GM18505 (cell line): ENCODE measurements around the gene SPINT2.
"Not testable (repeated sequence)": the region's sequence is repeated elsewhere in the genome, so short reads cannot be mapped to it uniquely, and the experiment has no call there.

Experiments used
- ATAC-seq: cut with Tn5 transposase; IDR thresholded peaks from one replicate; pipeline ENCODE4 v1.9.1; 2021; ENCODE audit not compliant: unreplicated experiment
- POLR2A ChIP-seq: IDR thresholded peaks from 4 replicates; pipeline ENCODE4 v1.6.1; 2011; ENCODE audit warnings: borderline replicate concordance; ENCODE audit not compliant: insufficient read depth, insufficient read length; ENCODE audit errors: extremely low read depth

SPINT2 gene

DNA sequence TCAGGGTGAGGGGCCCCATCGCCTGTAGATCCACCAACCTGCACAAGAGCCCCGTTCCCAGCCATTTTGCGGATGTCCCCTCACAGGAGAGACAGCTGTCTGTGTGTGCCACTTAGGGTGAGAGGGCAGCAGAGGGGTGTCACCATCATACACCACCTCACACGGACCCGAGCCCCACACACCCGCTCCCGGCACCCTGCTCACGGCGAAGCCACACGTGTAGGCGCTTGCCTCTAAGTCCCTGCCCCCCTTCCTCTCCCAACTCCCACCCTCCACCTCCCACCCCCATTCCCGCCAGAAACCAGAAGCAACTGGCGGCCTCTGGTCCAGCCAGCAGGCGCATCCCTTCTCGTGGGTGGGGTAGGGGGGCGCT lies 36.4 kb upstream of the SPINT2 start:
- ATAC-seq = no peak

DNA sequence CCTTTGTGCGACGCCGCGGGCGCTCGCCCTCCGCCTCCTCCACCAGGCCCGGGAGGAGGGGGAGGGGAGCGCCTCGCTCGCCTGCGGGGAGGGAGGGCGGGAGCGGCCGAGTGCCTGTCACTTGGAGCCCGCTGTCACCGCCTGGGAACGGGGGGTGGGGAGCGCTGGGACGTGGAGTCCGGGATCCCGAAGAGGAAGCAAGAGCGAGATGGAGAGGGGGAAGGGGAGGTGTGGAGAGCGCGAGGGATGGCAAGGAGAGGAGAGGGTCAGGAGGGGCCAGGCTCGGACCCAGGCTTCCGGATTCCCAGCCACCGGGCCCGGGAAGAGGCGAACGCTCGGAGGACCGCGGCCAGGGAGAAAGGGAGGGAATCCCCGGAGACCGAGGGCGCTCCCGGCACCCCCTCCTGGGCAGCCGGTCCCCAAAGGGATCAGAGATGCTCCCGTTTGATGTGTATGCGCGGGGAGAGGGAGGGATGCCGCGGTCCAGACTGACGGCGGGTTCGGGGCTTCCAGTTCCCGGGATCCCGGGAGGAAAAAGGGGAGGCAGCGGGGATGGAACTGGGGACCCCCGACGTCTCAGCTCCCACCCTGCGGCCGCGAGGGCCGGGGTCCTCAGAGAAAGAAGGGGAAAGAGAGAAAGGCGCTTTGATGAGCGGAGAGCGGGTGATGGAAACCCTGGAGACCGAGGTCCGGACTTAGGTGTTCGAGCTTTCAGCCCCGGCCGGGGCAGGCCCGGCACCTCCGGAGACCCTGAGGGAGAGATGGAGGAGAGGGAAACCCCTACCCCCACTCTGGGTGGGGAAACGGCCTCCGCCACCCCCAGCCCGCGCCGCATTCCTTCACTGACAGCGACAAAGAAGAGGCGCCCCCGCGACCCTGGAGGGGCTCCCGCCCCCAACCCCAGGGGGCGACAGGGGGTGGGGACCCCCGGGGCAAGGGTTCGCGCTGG lies 35.6 kb upstream of the SPINT2 start:
- TF ChIP-seq POLR2A = no peak
- ATAC-seq = no peak

More for the DNA sequence above, 36.4 kb upstream of the SPINT2 start:
- TF ChIP-seq POLR2A = no peak

DNA sequence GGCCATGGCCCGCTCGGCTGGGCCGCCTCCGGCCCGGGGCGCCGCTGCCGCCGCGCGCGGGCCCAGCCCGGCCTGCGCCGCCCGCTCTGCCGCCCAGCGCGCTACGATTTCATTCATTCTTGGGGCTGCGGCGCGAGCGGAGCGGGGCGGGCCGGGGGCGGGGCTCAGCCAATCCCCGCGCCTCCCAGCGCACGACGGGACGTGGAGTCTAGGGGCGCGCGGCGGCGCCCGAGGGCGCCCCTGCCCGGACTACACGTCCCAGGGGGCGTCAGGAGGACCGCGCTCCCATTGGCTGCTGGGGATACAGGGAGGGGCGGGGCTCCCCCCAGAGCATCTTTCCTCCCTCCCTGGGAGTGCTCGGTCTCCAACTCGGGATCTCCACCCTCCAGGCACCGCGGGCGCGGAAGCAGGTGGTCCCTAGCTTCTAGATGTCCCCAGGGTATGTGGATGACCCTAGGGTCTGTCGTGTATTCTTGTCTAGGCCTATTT lies 34.7 kb upstream of the SPINT2 start:
- ATAC-seq = peak; percentile 79
- TF ChIP-seq POLR2A = no peak

DNA sequence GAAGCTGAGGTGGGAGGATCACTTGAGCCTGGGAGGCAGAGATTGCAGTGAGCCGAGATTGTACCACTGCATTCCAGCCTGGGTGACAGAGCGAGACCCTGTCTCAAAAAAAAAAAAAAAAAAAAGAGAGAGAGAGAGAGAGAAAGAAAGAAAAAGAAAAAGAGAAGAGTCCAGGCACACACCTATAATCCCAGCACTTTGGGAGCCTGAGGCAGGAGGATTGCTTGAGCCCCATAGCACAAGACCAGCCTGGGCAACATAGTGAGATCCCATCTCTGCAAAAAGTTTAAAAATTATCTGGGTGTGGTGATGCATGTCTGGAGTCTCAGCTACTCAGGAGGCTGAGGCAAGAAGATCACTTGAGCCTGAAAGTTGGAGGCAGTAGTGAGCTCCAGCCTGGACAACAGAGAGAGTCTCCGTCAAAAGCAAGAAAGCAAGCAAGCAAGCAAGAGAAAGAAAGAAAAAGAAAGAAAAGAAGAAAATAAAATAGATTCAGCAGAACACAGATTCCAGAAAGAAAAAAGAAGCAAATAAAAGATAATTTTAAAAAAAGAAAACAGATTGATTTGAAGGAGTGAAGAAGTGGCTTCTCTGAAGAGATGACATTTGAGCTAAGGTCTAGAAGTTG lies 33.8 kb upstream of the SPINT2 start:
- ATAC-seq = not testable (repeated sequence)

DNA sequence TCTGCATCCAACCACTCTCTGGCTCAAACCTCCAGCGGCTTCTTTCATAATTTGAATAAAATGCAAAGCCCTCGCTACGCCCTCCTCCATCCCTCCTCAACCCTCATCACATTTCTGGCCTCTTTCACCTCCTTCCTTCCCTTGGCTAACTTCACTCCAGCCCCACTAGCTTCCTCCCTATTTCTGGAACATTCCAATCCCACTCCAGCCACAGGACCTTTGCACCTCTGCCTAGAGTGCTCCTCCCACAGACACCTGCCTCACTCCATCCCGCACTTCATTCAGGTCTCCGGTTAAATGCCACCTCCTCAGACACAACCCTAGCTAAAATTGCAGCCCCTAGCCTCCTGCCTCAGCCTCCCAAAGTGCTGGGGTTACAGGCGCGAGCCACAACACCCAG lies 32.5 kb upstream of the SPINT2 start:
- ATAC-seq = no peak
- no peak for TF ChIP-seq POLR2A

DNA sequence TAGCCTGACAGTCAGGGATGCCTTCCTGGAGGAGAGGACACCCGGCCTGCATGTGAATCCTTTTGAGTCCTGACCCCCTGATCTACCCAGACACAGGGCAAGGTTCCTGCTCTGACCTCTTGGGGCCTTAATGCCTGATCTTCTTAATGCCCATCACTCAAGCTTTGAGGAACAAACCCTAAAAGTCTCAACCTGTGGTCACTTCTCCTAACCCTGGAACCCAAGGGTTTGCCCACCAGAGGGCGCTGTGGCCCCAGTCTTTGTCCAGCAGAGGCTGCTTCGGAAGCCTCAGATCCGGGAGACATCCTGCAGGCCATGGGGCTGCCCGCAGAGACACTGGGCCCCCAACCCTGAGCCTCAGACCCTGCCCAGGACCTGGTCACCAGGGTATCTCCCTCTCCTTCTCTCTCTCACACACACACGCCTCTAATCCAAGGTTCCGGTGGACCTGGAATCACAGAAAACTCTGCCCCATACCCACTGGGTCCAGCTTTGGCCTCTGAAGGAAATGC lies 30.6 kb upstream of the SPINT2 start:
- no peak for TF ChIP-seq POLR2A
- no peak for ATAC-seq

DNA sequence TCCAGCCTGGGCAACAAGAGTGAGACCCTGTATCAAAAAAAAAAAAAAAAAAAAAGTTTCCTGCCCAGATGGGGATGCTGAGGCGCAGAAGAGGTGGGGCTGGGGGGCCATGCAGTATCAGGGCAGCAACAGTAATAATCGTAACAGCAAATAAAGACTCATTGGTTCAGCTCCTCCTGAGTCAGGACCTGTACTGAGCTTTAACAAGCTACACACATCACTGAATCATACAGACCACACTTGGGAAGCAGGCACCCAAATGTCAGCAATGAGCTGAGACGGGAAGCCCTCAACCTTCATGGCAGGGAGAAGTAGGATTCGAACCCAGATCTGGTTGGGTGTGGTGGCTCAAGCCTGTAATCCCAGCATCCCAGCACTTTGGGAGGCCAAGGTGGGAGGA lies 29.8 kb upstream of the SPINT2 start:
- no peak for TF ChIP-seq POLR2A
- no peak for ATAC-seq

DNA sequence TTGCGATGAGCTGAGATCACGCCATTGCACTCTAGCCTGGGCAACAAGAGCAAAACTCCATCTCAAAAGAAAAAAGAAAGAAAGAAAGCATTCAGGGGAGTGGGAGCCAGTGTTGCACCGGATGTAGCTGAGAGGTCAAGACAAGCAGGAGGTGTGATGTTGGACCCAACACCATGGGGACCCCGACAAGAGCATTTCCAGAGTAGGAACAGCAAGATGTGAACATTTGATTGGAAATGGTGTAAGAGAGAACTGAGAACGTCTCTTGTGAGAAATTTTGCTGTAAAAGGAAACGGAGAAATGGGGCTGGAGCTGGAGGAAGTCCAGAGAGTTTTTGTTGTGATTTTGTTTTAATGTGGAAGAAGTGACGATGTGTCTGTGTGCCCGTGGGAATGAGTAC lies 24.6 kb upstream of the SPINT2 start:
- no peak for ATAC-seq
- TF ChIP-seq POLR2A = no peak

DNA sequence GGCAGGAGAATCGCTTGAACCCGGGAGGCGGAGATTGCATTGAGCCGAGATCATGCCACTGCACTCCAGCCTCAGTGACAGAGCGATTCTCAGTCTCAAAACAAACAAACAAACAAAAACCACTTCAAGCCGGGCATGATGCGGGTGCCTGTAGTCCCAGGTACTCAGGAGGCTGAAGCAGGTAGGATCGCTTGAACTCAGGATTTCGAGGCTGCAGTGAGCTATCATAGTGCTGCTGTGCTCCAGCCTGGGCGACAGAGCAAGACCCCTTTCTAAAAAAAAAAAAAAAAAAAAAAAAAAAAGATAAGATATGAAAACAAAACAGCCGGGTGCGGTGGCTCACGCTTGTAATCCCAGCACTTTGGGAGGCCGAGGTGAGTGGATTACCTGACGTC lies 21.1 kb upstream of the SPINT2 start:
- no peak for ATAC-seq
- no peak for TF ChIP-seq POLR2A

DNA sequence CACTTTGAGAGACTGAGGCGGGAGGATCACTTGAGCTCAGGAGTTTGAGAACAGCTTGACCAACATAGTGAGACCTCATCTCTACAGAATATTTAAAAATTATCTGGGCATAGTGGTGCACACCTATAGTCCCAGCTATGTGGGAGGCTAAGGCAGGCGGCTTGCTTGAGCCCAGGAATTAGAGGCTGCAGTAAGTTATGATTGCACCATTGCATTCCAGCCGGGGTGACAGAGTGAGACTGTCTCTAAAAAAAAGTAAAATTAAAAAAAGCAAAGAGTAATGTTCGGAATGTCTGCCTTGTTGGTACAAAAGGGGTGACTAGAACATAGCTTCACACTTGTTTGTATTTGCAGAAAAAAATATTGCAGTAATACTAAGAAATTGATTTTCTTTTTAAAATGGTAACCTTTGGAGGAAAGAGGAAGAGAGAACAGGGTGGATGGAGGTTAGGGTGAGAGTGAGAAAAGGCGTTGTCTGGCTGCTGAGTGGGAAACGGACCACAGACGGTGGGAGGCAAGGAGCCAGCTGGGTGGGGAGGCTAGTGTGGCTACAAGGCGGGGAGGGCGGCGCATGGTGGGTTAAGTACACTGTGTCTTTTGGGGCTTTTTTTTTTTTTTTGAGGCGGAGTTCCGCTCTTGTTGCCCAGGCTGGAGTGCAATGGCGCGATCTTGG lies 18.4 kb upstream of the SPINT2 start:
- no peak for ATAC-seq
- TF ChIP-seq POLR2A = no peak

DNA sequence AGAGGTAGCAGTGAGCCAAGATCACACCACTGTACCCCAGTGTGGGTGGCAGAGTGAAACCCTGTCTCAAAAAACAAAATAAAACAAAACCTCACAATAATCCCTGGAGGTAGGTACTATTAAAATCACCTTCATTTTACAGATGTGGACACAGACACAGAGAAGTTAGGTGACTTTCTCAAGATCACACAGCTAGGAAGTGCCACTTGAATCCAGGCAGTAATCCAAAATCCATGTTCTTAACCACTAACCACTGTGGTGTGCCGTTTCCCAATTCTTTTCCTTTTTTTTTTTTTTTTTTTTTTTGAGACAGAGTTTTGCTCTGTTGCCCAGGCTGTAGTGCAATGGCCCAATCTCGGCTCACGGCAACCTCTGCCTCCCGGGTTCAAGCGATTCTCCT lies 17.2 kb upstream of the SPINT2 start:
- TF ChIP-seq POLR2A = no peak
- no peak for ATAC-seq

DNA sequence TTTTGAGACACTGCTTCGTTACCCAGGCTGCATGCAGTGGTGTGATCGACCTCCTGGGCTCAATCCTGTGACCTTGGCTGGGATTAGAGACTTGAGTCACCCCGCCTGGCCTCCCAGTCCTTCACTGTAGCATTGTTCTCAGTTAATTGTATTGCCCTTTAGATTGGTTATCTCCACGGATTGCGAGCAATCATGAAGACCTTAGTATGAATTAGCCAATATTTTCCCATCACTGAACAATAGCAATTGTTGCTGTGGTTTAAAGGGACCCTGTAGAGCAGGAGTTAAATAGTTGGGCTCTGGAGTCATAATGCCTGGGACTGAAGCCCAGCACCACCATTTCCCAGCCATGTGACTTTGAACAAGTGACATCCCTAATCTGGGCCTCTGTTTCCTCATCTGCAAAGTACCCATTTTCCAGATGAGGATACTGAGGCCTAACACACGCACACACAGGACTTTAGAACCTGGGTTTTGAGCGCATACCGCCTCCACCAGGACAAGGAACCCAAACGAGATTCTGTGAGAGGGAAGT lies 16.6 kb upstream of the SPINT2 start:
- ATAC-seq = no peak
- TF ChIP-seq POLR2A = no peak

DNA sequence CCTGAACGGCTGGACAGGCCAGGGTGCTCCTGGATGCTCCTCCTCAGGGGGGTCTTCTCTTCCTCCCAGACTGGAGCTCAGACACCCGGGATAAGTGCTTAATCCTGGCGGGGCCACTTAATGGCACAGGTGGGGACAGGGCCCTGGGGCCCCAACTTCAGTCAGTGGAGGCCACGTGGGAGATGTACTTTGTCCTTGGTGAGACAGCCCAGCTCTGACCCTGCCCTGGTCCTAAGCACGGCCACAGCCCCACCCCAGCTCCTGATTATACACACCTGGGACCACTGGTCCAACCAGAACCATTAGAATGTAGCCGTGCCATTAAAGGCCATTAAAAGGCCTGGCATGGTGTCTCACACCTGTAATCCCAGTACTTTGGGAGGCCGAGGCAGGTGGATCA lies 16.0 kb upstream of the SPINT2 start:
- ATAC-seq = no peak
- TF ChIP-seq POLR2A = no peak
